GM12878 (cell line): ENCODE results near the gene BMAL1. TPM values are rescaled to one million over a fixed set of nuclear protein-coding genes. Genes with fewer than 3 reads are reported as not detected.

Experiments used
- ATAC-seq: fragments of 200-7000 bp; cut with Tn5 transposase; 3 replicates; pipeline ENCODE4 v1.9.1; 2020; ENCODE audit warnings: mild to moderate bottlenecking, moderate library complexity
- BruUV-seq: library from RNA; stranded (reverse); fragments of 400-500 nt; replicated peaks from 2 replicates; lab custom pipeline; 2021; lab: Mats Ljungman, UMichigan
- CTCF ChIA-PET: fragments of 300-600 bp; sonication (Branson Sonifier 250); formaldehyde crosslinking; extraction: SDS; loops from one replicate; lab custom pipeline; 2021; ENCODE audit warnings: inconsistent platforms; lab: Yijun Ruan, JAX
- POLR2A ChIA-PET: fragments of 350-600 bp; formaldehyde crosslinking; extraction: SDS; loops from one replicate; lab custom pipeline; 2021; ENCODE audit warnings: inconsistent platforms; lab: Charles Lee
- RAD21 ChIA-PET: fragments of 300-600 bp; sonication (Branson Sonifier 250); formaldehyde crosslinking; loops from one replicate; lab custom pipeline; 2023; ENCODE audit warnings: antibody characterized with exemption; ENCODE audit not compliant: unreplicated experiment; lab: Charles Lee
- SMC1A ChIA-PET: fragments of 300-600 bp; sonication (Branson Sonifier 250); formaldehyde crosslinking; loops from one replicate; lab custom pipeline; 2023; ENCODE audit not compliant: unreplicated experiment, uncharacterized antibody; lab: Charles Lee
- DNase-seq: peaks from one replicate; pipeline ENCODE4 v3.0.0-alpha.2; 2011; ENCODE audit warnings: low read depth, low spot score
- FAIRE-seq: peaks from 3 replicates; lab custom pipeline; 2011; peaks lifted over from hg19 to GRCh38; lab: Jason Lieb, UNC
- H2AFZ ChIP-seq: 2 replicates; pipeline ENCODE4 v1.6.0; 2011; ENCODE audit warnings: low read depth, low read length, control low read depth; ENCODE audit not compliant: control insufficient read depth
- H3K27ac ChIP-seq: 2 replicates; pipeline ENCODE4 v1.5.1; 2011; ENCODE audit warnings: control low read depth; ENCODE audit not compliant: control insufficient read depth, insufficient read depth
- H3K27me3 ChIP-seq, 2 experiments: replicated peaks in 1 of 2; 2 replicates each; pipeline versions ENCODE4 v1.6.0 to v1.6.1; 2011; ENCODE audit warnings: low read length in 1 of 2; ENCODE audit not compliant: control insufficient read depth in 2 of 2, insufficient read depth in 2 of 2
- H3K36me3 ChIP-seq, 2 experiments: 2 replicates each; pipeline ENCODE4 v1.5.1; 2011; ENCODE audit warnings: low read length in 1 of 2; ENCODE audit not compliant: control insufficient read depth in 2 of 2, insufficient read depth in 2 of 2
- H3K4me1 ChIP-seq: 2 replicates; pipeline ENCODE4 v1.6.1; 2011; ENCODE audit warnings: mild to moderate bottlenecking, low read length, moderate library complexity, mixed read lengths; ENCODE audit not compliant: control insufficient read depth, insufficient read depth
- H3K4me2 ChIP-seq: 2 replicates; pipeline ENCODE4 v1.6.0; 2011; ENCODE audit warnings: control low read depth; ENCODE audit not compliant: control insufficient read depth, insufficient read depth
- H3K4me3 ChIP-seq: fragments of 200-600 bp; sonication (generic); 2 replicates; pipeline ENCODE4 v1.5.1; 2016
- H3K79me2 ChIP-seq: 2 replicates; pipeline ENCODE4 v1.6.0; 2011; ENCODE audit warnings: low read length; ENCODE audit not compliant: control insufficient read depth, insufficient read depth
- H3K9ac ChIP-seq: 2 replicates; pipeline ENCODE4 v1.8.0; 2011; ENCODE audit warnings: low read length, control low read depth, mixed read lengths; ENCODE audit not compliant: control insufficient read depth, insufficient read depth
- H3K9me3 ChIP-seq: replicated peaks from 3 replicates; pipeline ENCODE4 v1.5.1; 2011; ENCODE audit warnings: mild to moderate bottlenecking, low read length; ENCODE audit not compliant: control insufficient read depth, insufficient read depth
- H4K20me1 ChIP-seq: 2 replicates; pipeline ENCODE4 v1.6.0; 2011; ENCODE audit not compliant: control insufficient read depth, insufficient read depth
- ATF2 ChIP-seq: IDR thresholded peaks from 2 replicates; pipeline ENCODE4 v1.6.1; 2012; ENCODE audit warnings: low read length, inconsistent platforms
- BRCA1 ChIP-seq: IDR thresholded peaks from 2 replicates; pipeline ENCODE4 v1.6.1; 2011; ENCODE audit warnings: low read depth, low read length, improper control_type of control experiment
- CHD1 ChIP-seq: IDR thresholded peaks from 2 replicates; pipeline ENCODE4 v1.6.1; 2012; ENCODE audit warnings: low read depth, low read length, improper control_type of control experiment
- EED ChIP-seq: sonication (generic); IDR thresholded peaks from 2 replicates; pipeline ENCODE4 v1.6.1; 2016; ENCODE audit warnings: antibody characterized with exemption, low read depth
- ETV6 ChIP-seq, 2 experiments: fragments of 450-650 bp in 1 of 2; IDR thresholded peaks in 1 of 2; conservative IDR thresholded peaks in 1 of 2; 2 replicates each; pipeline ENCODE4 v1.6.1; 2014; ENCODE audit warnings: antibody characterized with exemption in 1 of 2, borderline replicate concordance in 1 of 2, low read depth in 1 of 2, mild to moderate bottlenecking in 1 of 2, moderate library complexity in 1 of 2
- POLR2AphosphoS5 ChIP-seq: IDR thresholded peaks from 2 replicates; pipeline ENCODE4 v1.6.1; 2011; ENCODE audit warnings: mild to moderate bottlenecking, low read length, inconsistent platforms
- SMARCA5 ChIP-seq: fragments of 450-650 bp; IDR thresholded peaks from 2 replicates; pipeline ENCODE4 v1.6.1; 2017; ENCODE audit warnings: mild to moderate bottlenecking
- WGBS: methylation state at CpG from one replicate; pipeline ENCODE4 v1.1.6; 2016; ENCODE audit warnings: low lambda C conversion rate; ENCODE audit not compliant: insufficient replicate concordance, insufficient coverage; ENCODE audit errors: missing lambda C conversion rate; 5-methylcytosine and 5-hydroxymethylcytosine counted together
- in situ Hi-C: fragments of 300-500 bp; cut with MboI; formaldehyde crosslinking; loops from 9 replicates; pipeline ENCODE4 v1.14.3; 2018; ENCODE audit warnings: mixed read lengths
- intact Hi-C: fragments of 100-400 bp; cut with micrococcal nuclease; formaldehyde crosslinking; loops from one replicate; pipeline ENCODE4 v1.14.2; 2022; ENCODE audit not compliant: unreplicated experiment
- polyA plus RNA-seq, 11 experiments: library from polyadenylated mRNA; depleted of rRNA in 4 of 11; unstranded in 6 of 11; stranded (reverse) in 5 of 11; fragments of >200 nt; fragmentation: Nextera tagmentation in 4 of 11; fragmentation: Illumina TruSeq in 1 of 11; extraction: Ambion mirVana in 4 of 11; extraction: Trizol in 1 of 11; gene quantifications; 1 replicate in 1 of 11; 2 replicates in 10 of 11; pipeline versions ENCODE4 v1.2.1 to v1.2.3, GENCODE V29; 2011 to 2016; ENCODE audit warnings: inconsistent platforms in 2 of 11, missing spikeins in 2 of 11, low read depth in 1 of 11
- total RNA-seq, 4 experiments: library from RNA; depleted of rRNA in 3 of 4; stranded (reverse); fragments of >200 nt in 3 of 4; fragmentation: Illumina TruSeq in 1 of 4; extraction: Trizol in 1 of 4; gene quantifications; 2 replicates each; pipeline versions ENCODE4 v1.2.1 to v1.2.3, GENCODE V29; 2013 to 2021
- TF ChIP-seq, protein P1 (sequence below): fragments of 150-350 bp; IDR thresholded peaks from 2 replicates; pipeline ENCODE4 v1.6.1; 2016; ENCODE audit warnings: low read depth, low read length

Gene BMAL1
- total and polyA plus RNA-seq, 10 of the 15 experiments (the other 5 are each of a cell fraction or from before 2014, with no cell fraction given): 3.5 to 40.6 (median 13.6) TPM

GRCh38 chr11:13320688-13321087 is 43.1 kb downstream of the BMAL1 start:
- no TSS peak for BruUV-seq
- ChIA-PET SMC1A (interaction anchor here (0.6 to 12.9 kb wide), 14 partner anchors 10 to 111 kb away, joined by 3 to 226 read pairs (median 5); no protein-coding TSS in a partner anchor), CTCF (interaction anchor here (1.0 to 11.7 kb wide), 7 partner anchors 15 to 70 kb away, joined by 3 to 149 read pairs (median 4); no protein-coding TSS in a partner anchor), POLR2A (interaction anchor here (1.7 to 4.1 kb wide), 2 partner anchors 12 to 41 kb away, joined by 9 to 28 read pairs; no protein-coding TSS in a partner anchor), RAD21 (interaction anchor here (1.4 to 8.7 kb wide), 5 partner anchors 15 to 34 kb away, joined by 4 to 103 read pairs (median 7); no protein-coding TSS in a partner anchor)
- no peak for FAIRE-seq
- Histone ChIP-seq H3K36me3 (0 out of 4 replicates have a peak, but pooled peaks cover 0 to 3% of the 10 kb centered on the region in 2 experiments), H3K4me3 (no peak overlapping the region), H3K9me3 (no peaks in the 10 kb centered on the region), H3K4me1 (peaks cover 23% of the 10 kb centered on the region), H3K9ac (no peak overlapping the region), H3K4me2 (no peak overlapping the region), H3K79me2 (peaks cover 49% of the 10 kb centered on the region), H4K20me1 (no peaks in the 10 kb centered on the region), H3K27me3 (no peaks in the 10 kb centered on the region), H2AFZ (no peak overlapping the region), H3K27ac (no peak overlapping the region)
- no peak for ATAC-seq
- 99% methylated on average over 3 of the region's 3 CpGs for WGBS
- in situ Hi-C loops (no loop called here), intact Hi-C loops (loop anchor here (1.0 kb wide), 1 partner anchor 12 kb away; no protein-coding TSS in a partner anchor)
- TF ChIP-seq POLR2AphosphoS5 (no peak), CHD1 (no peak), ATF2 (no peak), EED (no peak), ETV6 (conservative IDR thresholded peaks at IDR 0.05 in 1 of 2, IDR thresholded peaks at IDR 0.05 in 1 of 2; ENCODE audit: borderline replicate concordance in 1 of 2, low read depth in 1 of 2) (no peak), SMARCA5 (no peak), BRCA1 (no peak)
- TF ChIP-seq, protein P1, sequence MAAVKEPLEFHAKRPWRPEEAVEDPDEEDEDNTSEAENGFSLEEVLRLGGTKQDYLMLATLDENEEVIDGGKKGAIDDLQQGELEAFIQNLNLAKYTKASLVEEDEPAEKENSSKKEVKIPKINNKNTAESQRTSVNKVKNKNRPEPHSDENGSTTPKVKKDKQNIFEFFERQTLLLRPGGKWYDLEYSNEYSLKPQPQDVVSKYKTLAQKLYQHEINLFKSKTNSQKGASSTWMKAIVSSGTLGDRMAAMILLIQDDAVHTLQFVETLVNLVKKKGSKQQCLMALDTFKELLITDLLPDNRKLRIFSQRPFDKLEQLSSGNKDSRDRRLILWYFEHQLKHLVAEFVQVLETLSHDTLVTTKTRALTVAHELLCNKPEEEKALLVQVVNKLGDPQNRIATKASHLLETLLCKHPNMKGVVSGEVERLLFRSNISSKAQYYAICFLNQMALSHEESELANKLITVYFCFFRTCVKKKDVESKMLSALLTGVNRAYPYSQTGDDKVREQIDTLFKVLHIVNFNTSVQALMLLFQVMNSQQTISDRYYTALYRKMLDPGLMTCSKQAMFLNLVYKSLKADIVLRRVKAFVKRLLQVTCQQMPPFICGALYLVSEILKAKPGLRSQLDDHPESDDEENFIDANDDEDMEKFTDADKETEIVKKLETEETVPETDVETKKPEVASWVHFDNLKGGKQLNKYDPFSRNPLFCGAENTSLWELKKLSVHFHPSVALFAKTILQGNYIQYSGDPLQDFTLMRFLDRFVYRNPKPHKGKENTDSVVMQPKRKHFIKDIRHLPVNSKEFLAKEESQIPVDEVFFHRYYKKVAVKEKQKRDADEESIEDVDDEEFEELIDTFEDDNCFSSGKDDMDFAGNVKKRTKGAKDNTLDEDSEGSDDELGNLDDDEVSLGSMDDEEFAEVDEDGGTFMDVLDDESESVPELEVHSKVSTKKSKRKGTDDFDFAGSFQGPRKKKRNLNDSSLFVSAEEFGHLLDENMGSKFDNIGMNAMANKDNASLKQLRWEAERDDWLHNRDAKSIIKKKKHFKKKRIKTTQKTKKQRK: no peak
- no peak for DNase-seq
